GM12891 (cell line): Measurements from ENCODE around the gene GPC3.

Source experiments
- DNase-seq: peaks from one replicate; pipeline ENCODE4 v3.0.0; 2011; ENCODE audit warnings: low spot score; ENCODE audit not compliant: insufficient read length
- FAIRE-seq: peaks from 2 replicates; lab custom pipeline; 2011; peaks lifted over from hg19 to GRCh38; lab: Jason Lieb, UNC
- PAX5 ChIP-seq: IDR thresholded peaks from 2 replicates; pipeline ENCODE4 v1.6.1; 2011; ENCODE audit warnings: low read length, moderate library complexity, mild to moderate bottlenecking; ENCODE audit not compliant: insufficient read depth, severe bottlenecking
- POLR2A ChIP-seq: IDR thresholded peaks from 2 replicates; pipeline ENCODE4 v1.6.1; 2011; ENCODE audit warnings: low read depth, low read length, control low read depth
- POLR2AphosphoS5 ChIP-seq: IDR thresholded peaks from 2 replicates; pipeline ENCODE4 v1.6.1; 2011; ENCODE audit warnings: low read depth, low read length, control low read depth
- POU2F2 ChIP-seq: IDR thresholded peaks from 2 replicates; pipeline ENCODE4 v1.6.1; 2011; ENCODE audit warnings: low read depth, mild to moderate bottlenecking, control low read depth, low read length, moderate library complexity
- SPI1 ChIP-seq: IDR thresholded peaks from 2 replicates; pipeline ENCODE4 v1.6.1; 2011; ENCODE audit warnings: low read depth, low read length, control low read depth
- TAF1 ChIP-seq: IDR thresholded peaks from 2 replicates; pipeline ENCODE4 v1.6.1; 2011; ENCODE audit warnings: low read depth, low read length, control low read depth

GPC3 gene

GRCh38 chrX:133523526-133523925 is 461.9 kb downstream of the GPC3 start:
- DNase-seq (no peak), FAIRE-seq (no peak)
- TF ChIP-seq POLR2A (no peak), POU2F2 (no peak), TAF1 (no peak), POLR2AphosphoS5 (no peak), SPI1 (no peak), PAX5 (no peak)

- no peak for FAIRE-seq
- no peak for DNase-seq
- no peak for TF ChIP-seq POLR2AphosphoS5
- no peak for TF ChIP-seq PAX5
- TF ChIP-seq SPI1: no peak
- TF ChIP-seq POU2F2: no peak
Observed at GRCh38 chrX:133523081-133523487, 462.3 kb downstream of the GPC3 start.

GRCh38 chrX:133516686-133517085 is 468.7 kb downstream of the GPC3 start:
- FAIRE-seq (no peak), DNase-seq (no peak)
- TF ChIP-seq TAF1: no peak
- TF ChIP-seq SPI1: no peak
- TF ChIP-seq POU2F2: no peak
- TF ChIP-seq POLR2A: no peak
- no peak for TF ChIP-seq PAX5
- TF ChIP-seq POLR2AphosphoS5: no peak

- DNase-seq (no peak), FAIRE-seq (no peak)
- TF ChIP-seq POU2F2: no peak
- no peak for TF ChIP-seq SPI1
- TF ChIP-seq POLR2A: no peak
- TF ChIP-seq PAX5: no peak
- TF ChIP-seq POLR2AphosphoS5: no peak
- TF ChIP-seq TAF1: no peak
Observed at GRCh38 chrX:133514486-133514885, 470.9 kb downstream of the GPC3 start.

- no peak for TF ChIP-seq POU2F2
- no peak for TF ChIP-seq POLR2A
- TF ChIP-seq SPI1: no peak
- TF ChIP-seq POLR2AphosphoS5: no peak
- TF ChIP-seq PAX5: no peak
- TF ChIP-seq TAF1: no peak
- no peak for DNase-seq
- FAIRE-seq: no peak
Observed at GRCh38 chrX:133513123-133513522, 472.3 kb downstream of the GPC3 start.

- FAIRE-seq (no peak), DNase-seq (no peak)
- no peak for TF ChIP-seq PAX5
- no peak for TF ChIP-seq POU2F2
- TF ChIP-seq POLR2A: no peak
Observed at GRCh38 chrX:133511041-133511440, 474.4 kb downstream of the GPC3 start.

- TF ChIP-seq POLR2AphosphoS5: no peak
- TF ChIP-seq POLR2A: no peak
- no peak for TF ChIP-seq TAF1
- no peak for TF ChIP-seq SPI1
- no peak for FAIRE-seq
- no peak for DNase-seq
Observed at GRCh38 chrX:133497356-133497755, 488.0 kb downstream of the GPC3 start.

GRCh38 chrX:133495464-133496391 is 489.7 kb downstream of the GPC3 start:
- TF ChIP-seq POLR2A (no peak), POU2F2 (no peak), SPI1 (no peak), TAF1 (no peak), POLR2AphosphoS5 (no peak), PAX5 (no peak)
- FAIRE-seq (no peak), DNase-seq (no peak)

GRCh38 chrX:133493366-133493765 is 492.0 kb downstream of the GPC3 start:
- FAIRE-seq: no peak
- no peak for DNase-seq
- TF ChIP-seq SPI1: no peak
- TF ChIP-seq POU2F2: no peak
- TF ChIP-seq PAX5: no peak
- no peak for TF ChIP-seq POLR2AphosphoS5
- no peak for TF ChIP-seq POLR2A
- TF ChIP-seq TAF1: no peak

- no peak for TF ChIP-seq SPI1
- no peak for TF ChIP-seq PAX5
- no peak for TF ChIP-seq POU2F2
- TF ChIP-seq TAF1: no peak
- TF ChIP-seq POLR2AphosphoS5: no peak
- no peak for TF ChIP-seq POLR2A
- DNase-seq (no peak), FAIRE-seq (no peak)
Observed at GRCh38 chrX:133490955-133491354, 494.4 kb downstream of the GPC3 start.
